Central memory CD8-positive, alpha-beta T cell (primary cell): ENCODE results near the gene TUBGCP2.

Experiments
- ATAC-seq: fragments of 150-1000 bp; cut with Tn5 transposase; replicated peaks from 2 replicates; pipeline ENCODE4 v1.10.0; 2022; ENCODE audit warnings: mild to moderate bottlenecking, moderate FRiP score, moderate number of reproducible peaks; ENCODE audit not compliant: poor library complexity, severe bottlenecking; ENCODE audit errors: extremely low read depth
- DNase-seq, 2 donors: peaks; one replicate each; pipeline ENCODE4 v3.0.0; 2021; ENCODE audit warnings: low spot score in 2 of 2
- H3K27ac Mint-ChIP-seq: one replicate; pipeline ENCODE4 v1.8.0; 2022; ENCODE audit warnings: low read depth, mild to moderate bottlenecking, moderate library complexity, mixed read lengths
- H3K27me3 Mint-ChIP-seq: one replicate; pipeline ENCODE4 v1.8.0; 2022; ENCODE audit warnings: mixed read lengths
- H3K36me3 Mint-ChIP-seq: one replicate; pipeline ENCODE4 v1.8.0; 2022; ENCODE audit warnings: mild to moderate bottlenecking, moderate library complexity, mixed read lengths; ENCODE audit not compliant: insufficient read depth
- H3K4me1 Mint-ChIP-seq: one replicate; pipeline ENCODE4 v1.8.0; 2022; ENCODE audit warnings: mixed read lengths
- H3K4me3 Mint-ChIP-seq: one replicate; pipeline ENCODE4 v1.8.0; 2022; ENCODE audit warnings: mild to moderate bottlenecking, moderate library complexity, mixed read lengths
- H3K9me3 Mint-ChIP-seq: one replicate; pipeline ENCODE4 v1.8.0; 2022; ENCODE audit warnings: mixed read lengths

Gene TUBGCP2

GRCh38 chr10:133299738-133300137 lies 8.9 kb downstream of the TUBGCP2 start:
- Mint-ChIP-seq H3K4me3 (no peak overlapping the region), H3K27ac (no peak overlapping the region), H3K27me3 (no peaks in the 10 kb centered on the region), H3K36me3 (peaks cover 57% of the 10 kb centered on the region), H3K9me3 (no peaks in the 10 kb centered on the region), H3K4me1 (peaks cover 17% of the 10 kb centered on the region)
- no peak for DNase-seq
- no peak for ATAC-seq

DNA sequence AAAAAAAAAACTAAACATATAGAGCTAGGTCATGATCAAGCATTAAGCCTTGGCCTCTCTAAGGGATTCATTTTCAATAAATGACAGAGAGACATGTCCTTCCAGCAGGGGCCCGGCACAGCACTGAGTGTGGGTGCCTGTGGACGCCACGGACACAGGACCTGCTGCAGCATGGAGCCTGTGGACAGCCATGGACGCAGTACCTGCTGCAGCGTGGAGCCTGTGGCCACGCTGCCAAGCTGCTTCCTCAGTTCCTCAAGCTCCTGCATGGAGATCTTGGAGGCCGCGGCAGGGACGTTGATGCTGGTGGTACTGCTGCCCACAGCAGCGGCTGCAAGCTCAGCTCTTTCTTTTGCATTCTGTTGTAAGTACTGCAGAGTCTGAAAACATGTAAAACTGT lies 9.4 kb downstream of the TUBGCP2 start:
- H3K27ac Mint-ChIP-seq = no peak overlapping the region
- ATAC-seq = no peak

GRCh38 chr10:133298466-133298865 lies 10.2 kb downstream of the TUBGCP2 start:
- DNase-seq (no peak), ATAC-seq (no peak)
- no peak overlapping the region for H3K4me3 Mint-ChIP-seq
- H3K27me3 Mint-ChIP-seq = no peaks in the 10 kb centered on the region
- peak overlapping the region; percentile 57 for H3K27ac Mint-ChIP-seq
- H3K9me3 Mint-ChIP-seq = no peaks in the 10 kb centered on the region
- H3K36me3 Mint-ChIP-seq = peaks cover 60% of the 10 kb centered on the region
- peaks cover 7% of the 10 kb centered on the region for H3K4me1 Mint-ChIP-seq

More for the DNA sequence above, 9.4 kb downstream of the TUBGCP2 start:
- DNase-seq = no peak
- peaks cover 15% of the 10 kb centered on the region for H3K4me1 Mint-ChIP-seq
- H3K9me3 Mint-ChIP-seq = no peaks in the 10 kb centered on the region
- H3K27me3 Mint-ChIP-seq = no peaks in the 10 kb centered on the region
- peaks cover 59% of the 10 kb centered on the region for H3K36me3 Mint-ChIP-seq
- no peak overlapping the region for H3K4me3 Mint-ChIP-seq

- Mint-ChIP-seq H3K27ac (no peak overlapping the region), H3K4me1 (peaks cover 6% of the 10 kb centered on the region), H3K9me3 (no peaks in the 10 kb centered on the region), H3K36me3 (peaks cover 58% of the 10 kb centered on the region), H3K27me3 (no peaks in the 10 kb centered on the region), H3K4me3 (no peak overlapping the region)
- DNase-seq (no peak), ATAC-seq (no peak)
Observed at GRCh38 chr10:133297504-133297903, 11.2 kb downstream of the TUBGCP2 start.

- H3K4me1 Mint-ChIP-seq = peaks cover 2% of the 10 kb centered on the region
- H3K4me3 Mint-ChIP-seq = no peak overlapping the region
- no peaks in the 10 kb centered on the region for H3K27me3 Mint-ChIP-seq
- no peak for ATAC-seq
- DNase-seq = no peak
- H3K36me3 Mint-ChIP-seq = peaks cover 51% of the 10 kb centered on the region
- no peaks in the 10 kb centered on the region for H3K9me3 Mint-ChIP-seq
- H3K27ac Mint-ChIP-seq = no peak overlapping the region
Observed at GRCh38 chr10:133295426-133296320, 13.0 kb downstream of the TUBGCP2 start.

DNA sequence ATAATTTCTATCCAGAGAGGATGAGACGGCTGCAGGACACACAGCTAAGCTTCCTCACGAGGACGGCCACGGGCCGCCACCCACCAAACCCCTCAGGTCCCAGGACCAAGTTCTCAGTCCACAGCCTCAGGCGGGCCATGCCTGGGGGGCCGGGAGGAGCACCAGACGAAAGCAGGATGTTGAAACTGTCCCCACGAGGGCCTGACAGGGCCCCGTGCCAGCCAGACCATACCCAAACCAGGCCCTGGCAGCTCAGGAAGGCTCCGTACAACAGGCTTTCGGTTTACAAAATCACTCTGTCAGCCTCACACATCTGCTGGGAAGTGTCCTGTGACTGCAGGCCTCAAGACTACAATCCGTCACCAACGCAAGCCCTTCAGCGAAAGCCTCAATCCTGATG lies 14.5 kb downstream of the TUBGCP2 start:
- no peaks in the 10 kb centered on the region for H3K9me3 Mint-ChIP-seq
- H3K4me3 Mint-ChIP-seq = no peak overlapping the region
- ATAC-seq = no peak
- H3K4me1 Mint-ChIP-seq = no peaks in the 10 kb centered on the region
- H3K36me3 Mint-ChIP-seq = peaks cover 47% of the 10 kb centered on the region
- no peak for DNase-seq
- H3K27ac Mint-ChIP-seq = no peak overlapping the region
- no peaks in the 10 kb centered on the region for H3K27me3 Mint-ChIP-seq

DNA sequence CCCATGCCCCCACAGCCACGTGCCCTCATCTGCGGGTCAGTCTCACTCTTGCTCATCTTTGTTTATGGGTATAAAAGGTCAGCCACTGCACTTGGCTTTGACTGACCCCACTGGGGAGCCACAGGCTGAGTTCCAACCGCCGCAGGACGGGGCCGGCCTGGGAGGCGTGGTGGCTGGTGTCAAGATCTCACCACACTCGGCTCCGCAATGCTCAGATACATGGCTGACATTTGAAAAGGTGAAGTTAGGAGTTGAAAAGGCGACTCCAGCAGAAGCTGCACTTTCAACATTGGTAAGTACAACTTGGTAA lies 14.9 kb downstream of the TUBGCP2 start:
- Mint-ChIP-seq H3K27ac (no peak overlapping the region), H3K4me3 (no peak overlapping the region), H3K9me3 (no peaks in the 10 kb centered on the region), H3K4me1 (no peaks in the 10 kb centered on the region), H3K36me3 (peaks cover 47% of the 10 kb centered on the region), H3K27me3 (no peaks in the 10 kb centered on the region)
- ATAC-seq = no peak
- DNase-seq = no peak

GRCh38 chr10:133292919-133293809 lies 15.5 kb downstream of the TUBGCP2 start:
- ATAC-seq (no peak), DNase-seq (no peak)
- Mint-ChIP-seq H3K27me3 (no peaks in the 10 kb centered on the region), H3K9me3 (no peaks in the 10 kb centered on the region), H3K36me3 (peaks cover 44% of the 10 kb centered on the region), H3K4me1 (no peaks in the 10 kb centered on the region), H3K27ac (no peak overlapping the region), H3K4me3 (no peak overlapping the region)

GRCh38 chr10:133289761-133290160 lies 18.9 kb downstream of the TUBGCP2 start:
- DNase-seq (no peak), ATAC-seq (no peak)
- no peak overlapping the region for H3K4me3 Mint-ChIP-seq
- no peaks in the 10 kb centered on the region for H3K9me3 Mint-ChIP-seq
- H3K27ac Mint-ChIP-seq = no peak overlapping the region
- H3K27me3 Mint-ChIP-seq = no peaks in the 10 kb centered on the region
- H3K36me3 Mint-ChIP-seq = peaks cover 37% of the 10 kb centered on the region
- H3K4me1 Mint-ChIP-seq = peaks cover 6% of the 10 kb centered on the region

- DNase-seq (no peak), ATAC-seq (no peak)
- H3K4me3 Mint-ChIP-seq = no peak overlapping the region
- H3K27me3 Mint-ChIP-seq = no peaks in the 10 kb centered on the region
- H3K36me3 Mint-ChIP-seq = peaks cover 46% of the 10 kb centered on the region
- no peaks in the 10 kb centered on the region for H3K9me3 Mint-ChIP-seq
- no peak overlapping the region for H3K27ac Mint-ChIP-seq
- peaks cover 6% of the 10 kb centered on the region for H3K4me1 Mint-ChIP-seq
Observed at GRCh38 chr10:133287832-133288500, 20.7 kb downstream of the TUBGCP2 start.

DNA sequence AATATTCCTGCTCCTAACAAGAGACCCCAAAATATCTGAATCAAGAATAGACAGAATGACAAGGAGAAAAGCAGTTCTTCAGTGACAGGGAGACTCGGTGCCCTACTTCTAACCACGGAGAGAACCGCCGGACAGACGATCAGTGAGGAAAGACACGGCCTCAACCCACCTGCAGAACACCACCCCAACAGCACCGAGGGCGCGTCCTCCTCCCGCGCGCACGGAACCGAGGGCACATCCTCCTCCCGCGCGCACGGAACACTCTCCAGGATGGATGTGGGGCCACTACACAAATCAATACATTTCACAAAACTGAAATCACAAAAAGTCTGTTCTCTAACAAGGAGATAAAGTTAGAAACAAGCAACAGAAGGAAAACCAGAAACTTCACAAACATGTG lies 22.3 kb downstream of the TUBGCP2 start:
- H3K36me3 Mint-ChIP-seq = peaks cover 47% of the 10 kb centered on the region
- H3K27me3 Mint-ChIP-seq = no peaks in the 10 kb centered on the region
- DNase-seq (no peak), ATAC-seq (no peak)
- no peak overlapping the region for H3K4me3 Mint-ChIP-seq
- H3K27ac Mint-ChIP-seq = no peak overlapping the region
- peaks cover 6% of the 10 kb centered on the region for H3K4me1 Mint-ChIP-seq
- no peaks in the 10 kb centered on the region for H3K9me3 Mint-ChIP-seq

DNA sequence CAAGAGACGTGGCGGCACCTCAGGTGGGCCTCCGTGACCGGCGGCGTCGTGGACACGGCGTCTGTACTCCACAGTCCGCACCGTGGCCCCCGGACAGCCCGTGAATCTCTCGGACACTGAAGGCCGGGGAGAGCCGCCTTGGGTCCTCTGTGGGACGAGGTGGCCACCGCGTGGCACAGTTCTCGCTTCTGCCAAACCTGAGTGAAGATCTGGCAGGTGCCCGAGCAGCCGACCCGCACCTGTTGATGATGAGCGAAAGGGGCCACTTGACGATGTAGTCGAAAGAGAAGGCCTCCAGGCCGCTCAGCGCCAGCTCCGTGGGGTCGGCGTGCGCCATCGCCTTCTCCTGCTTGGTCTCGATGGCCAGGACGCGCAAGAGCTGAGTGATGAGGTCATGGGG lies 23.5 kb downstream of the TUBGCP2 start:
- no peak overlapping the region for H3K4me3 Mint-ChIP-seq
- H3K9me3 Mint-ChIP-seq = no peaks in the 10 kb centered on the region
- no peak for ATAC-seq
- H3K36me3 Mint-ChIP-seq = peaks cover 49% of the 10 kb centered on the region
- peaks cover 6% of the 10 kb centered on the region for H3K4me1 Mint-ChIP-seq
- no peaks in the 10 kb centered on the region for H3K27me3 Mint-ChIP-seq
- no peak for DNase-seq
- no peak overlapping the region for H3K27ac Mint-ChIP-seq
